Uterus (tissue), 4 donors: ENCODE results near the gene GCNT4. TPM values are rescaled to one million over a fixed set of nuclear protein-coding genes. Genes with fewer than 3 reads are reported as not detected.

Experiments used
- DNase-seq, 2 donors: peaks; one replicate each; pipeline ENCODE4 v3.0.0-alpha.2; 2019 to 2020
- H3K27ac ChIP-seq, 2 donors: fragments of 200-600 bp; sonication (generic); 1 replicate in 1 of 2; 2 replicates in 1 of 2; pipeline ENCODE4 v1.5.1; 2016 to 2018
- H3K27me3 ChIP-seq, 2 donors: fragments of 200-600 bp; sonication (generic); one replicate each; pipeline ENCODE4 v1.5.1; 2018 to 2019; ENCODE audit warnings: control low read depth in 1 of 2
- H3K36me3 ChIP-seq, 2 donors: fragments of 200-600 bp; sonication (generic); one replicate each; pipeline ENCODE4 v1.5.1; 2019; ENCODE audit warnings: control low read depth in 1 of 2
- H3K4me1 ChIP-seq, 2 donors: fragments of 200-600 bp; sonication (generic); one replicate each; pipeline ENCODE4 v1.5.1; 2018 to 2019; ENCODE audit warnings: control low read depth in 1 of 2
- H3K4me3 ChIP-seq, 2 donors: fragments of 200-600 bp; sonication (generic); 1 replicate in 1 of 2; 2 replicates in 1 of 2; pipeline ENCODE4 v1.5.1; 2018 to 2019; ENCODE audit warnings: mild to moderate bottlenecking in 1 of 2
- H3K9me3 ChIP-seq, 2 donors: fragments of 200-600 bp; sonication (generic); one replicate each; pipeline ENCODE4 v1.5.1; 2019; ENCODE audit warnings: control low read depth in 1 of 2
- POLR2A ChIP-seq, 2 donors: fragments of 450-650 bp; IDR thresholded peaks; one replicate each; pipeline ENCODE4 v1.6.1; 2016; ENCODE audit warnings: antibody characterized with exemption in 2 of 2, mild to moderate bottlenecking in 1 of 2, moderate library complexity in 1 of 2
- intact Hi-C: fragments of 100-400 bp; cut with DNase I; formaldehyde crosslinking; loops from one replicate; pipeline ENCODE4 v1.15.1; 2023; ENCODE audit warnings: low total_unique reads
- total RNA-seq, 4 donors: library from RNA; depleted of rRNA in 3 of 4; stranded (reverse); fragments of >200 nt in 3 of 4; gene quantifications; one replicate each; pipeline versions ENCODE4 v1.1.0 to v1.2.4, GENCODE V29; 2014 to 2023
- TF ChIP-seq, protein P1 (sequence below), 4 experiments: fragments of 200-600 bp in 2 of 4; fragments of 450-650 bp in 2 of 4; sonication (generic) in 2 of 4; IDR thresholded peaks; one replicate each; pipeline ENCODE4 v1.5.1; 2016 to 2019; ENCODE audit warnings: antibody characterized with exemption in 4 of 4, mild to moderate bottlenecking in 2 of 4, moderate library complexity in 1 of 4
- donor health status: DM: yes; HTN: yes; CAD: no.

GCNT4 gene
- total RNA-seq, 4 donors from 2014 or later: 0.88 to 4.0 (median 2.3) TPM

DNA sequence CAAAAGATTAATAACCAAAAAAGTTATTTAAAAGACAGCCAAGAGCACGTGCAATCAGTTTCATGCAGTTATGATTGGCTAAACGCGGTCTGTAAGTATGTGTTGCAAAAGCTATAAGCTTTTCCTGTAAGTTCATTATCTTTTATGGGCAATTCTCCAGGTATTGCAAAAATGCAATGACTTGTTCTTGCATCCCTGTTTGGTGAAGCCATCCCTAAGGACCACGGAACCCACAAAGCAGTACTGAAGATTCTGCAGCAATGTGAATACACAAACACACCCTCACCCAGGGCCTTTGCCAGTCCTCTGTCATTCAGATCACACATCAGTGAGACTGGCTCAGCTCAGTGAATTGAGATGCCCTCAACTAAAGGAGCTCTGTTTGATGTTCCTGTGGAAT lies 11.4 kb downstream of the GCNT4 start:
- DNase-seq: no peak
- no peak overlapping the region for H3K4me3 ChIP-seq
- H3K9me3 ChIP-seq: no peaks in the 10 kb centered on the region
- intact Hi-C loops: no loop called here
- H3K36me3 ChIP-seq: no peaks in the 10 kb centered on the region
- H3K27me3 ChIP-seq: no peaks in the 10 kb centered on the region
- H3K27ac ChIP-seq: no peak overlapping the region
- H3K4me1 ChIP-seq: no peaks in the 10 kb centered on the region
- TF ChIP-seq, protein P1, sequence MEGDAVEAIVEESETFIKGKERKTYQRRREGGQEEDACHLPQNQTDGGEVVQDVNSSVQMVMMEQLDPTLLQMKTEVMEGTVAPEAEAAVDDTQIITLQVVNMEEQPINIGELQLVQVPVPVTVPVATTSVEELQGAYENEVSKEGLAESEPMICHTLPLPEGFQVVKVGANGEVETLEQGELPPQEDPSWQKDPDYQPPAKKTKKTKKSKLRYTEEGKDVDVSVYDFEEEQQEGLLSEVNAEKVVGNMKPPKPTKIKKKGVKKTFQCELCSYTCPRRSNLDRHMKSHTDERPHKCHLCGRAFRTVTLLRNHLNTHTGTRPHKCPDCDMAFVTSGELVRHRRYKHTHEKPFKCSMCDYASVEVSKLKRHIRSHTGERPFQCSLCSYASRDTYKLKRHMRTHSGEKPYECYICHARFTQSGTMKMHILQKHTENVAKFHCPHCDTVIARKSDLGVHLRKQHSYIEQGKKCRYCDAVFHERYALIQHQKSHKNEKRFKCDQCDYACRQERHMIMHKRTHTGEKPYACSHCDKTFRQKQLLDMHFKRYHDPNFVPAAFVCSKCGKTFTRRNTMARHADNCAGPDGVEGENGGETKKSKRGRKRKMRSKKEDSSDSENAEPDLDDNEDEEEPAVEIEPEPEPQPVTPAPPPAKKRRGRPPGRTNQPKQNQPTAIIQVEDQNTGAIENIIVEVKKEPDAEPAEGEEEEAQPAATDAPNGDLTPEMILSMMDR (IDR thresholded peaks at IDR 0.05): no peak
- TF ChIP-seq POLR2A (IDR thresholded peaks at IDR 0.05): no peak

DNA sequence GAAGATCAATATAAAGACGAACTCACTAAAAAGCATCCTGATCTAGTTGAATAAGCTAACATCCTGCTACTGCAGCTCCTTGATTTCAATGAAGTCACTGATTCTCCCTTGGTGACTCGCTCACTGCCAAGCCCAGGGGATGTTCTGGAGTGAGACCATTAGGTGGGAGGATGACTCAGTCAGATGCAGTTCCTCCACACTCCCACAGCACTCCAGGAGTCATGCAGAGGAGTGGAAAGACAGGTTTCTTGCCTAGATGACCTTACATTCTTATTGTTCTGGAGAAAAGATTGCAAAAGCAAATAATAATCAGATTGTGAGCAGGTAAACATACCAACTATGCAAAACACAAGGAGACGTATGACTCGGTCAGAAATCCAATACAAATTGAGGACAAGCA lies 15.3 kb downstream of the GCNT4 start:
- no peak overlapping the region for H3K4me3 ChIP-seq
- H3K36me3 ChIP-seq: no peaks in the 10 kb centered on the region
- intact Hi-C loops: no loop called here
- no peaks in the 10 kb centered on the region for H3K4me1 ChIP-seq
- H3K27me3 ChIP-seq: no peaks in the 10 kb centered on the region
- DNase-seq: no peak
- H3K27ac ChIP-seq: no peak overlapping the region
- TF ChIP-seq, protein P1 (IDR thresholded peaks at IDR 0.05): no peak
- TF ChIP-seq POLR2A (IDR thresholded peaks at IDR 0.05): no peak
- no peaks in the 10 kb centered on the region for H3K9me3 ChIP-seq

DNA sequence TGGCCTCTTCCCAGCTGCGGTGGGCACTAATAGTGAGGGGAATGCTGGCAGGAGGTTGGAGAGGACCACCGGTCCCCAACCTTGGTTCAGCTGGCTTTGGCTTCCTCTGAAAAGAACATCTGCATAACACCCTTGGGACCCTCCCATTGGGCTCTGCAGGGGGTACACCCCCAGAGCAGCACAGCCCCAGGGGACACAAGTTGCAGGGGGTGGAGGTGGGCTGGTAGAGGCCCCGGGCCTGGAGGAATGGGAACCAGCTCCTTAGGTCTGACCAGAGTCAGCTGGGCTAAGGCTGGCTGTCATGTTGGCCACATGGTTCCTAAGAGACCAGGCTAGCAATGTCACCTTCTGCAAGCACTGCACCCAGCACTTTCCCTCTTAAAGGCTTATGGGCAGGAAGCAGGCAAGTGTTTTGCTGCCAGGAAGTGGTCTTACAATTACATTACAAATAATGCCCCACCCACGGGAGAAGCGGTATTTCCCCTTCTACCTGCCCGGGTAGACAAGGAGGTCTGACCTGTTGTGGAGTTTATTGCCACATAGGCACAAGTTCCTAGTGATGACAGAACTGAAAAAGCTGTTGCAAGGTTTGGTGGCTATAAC lies 18.1 kb downstream of the GCNT4 start:
- DNase-seq: no peak
- Histone ChIP-seq H3K27ac (no peak overlapping the region), H3K4me3 (no peak overlapping the region), H3K36me3 (no peaks in the 10 kb centered on the region), H3K27me3 (no peaks in the 10 kb centered on the region), H3K4me1 (no peaks in the 10 kb centered on the region), H3K9me3 (no peaks in the 10 kb centered on the region)
- intact Hi-C loops: no loop called here
- TF ChIP-seq POLR2A (IDR thresholded peaks at IDR 0.05): no peak

DNA sequence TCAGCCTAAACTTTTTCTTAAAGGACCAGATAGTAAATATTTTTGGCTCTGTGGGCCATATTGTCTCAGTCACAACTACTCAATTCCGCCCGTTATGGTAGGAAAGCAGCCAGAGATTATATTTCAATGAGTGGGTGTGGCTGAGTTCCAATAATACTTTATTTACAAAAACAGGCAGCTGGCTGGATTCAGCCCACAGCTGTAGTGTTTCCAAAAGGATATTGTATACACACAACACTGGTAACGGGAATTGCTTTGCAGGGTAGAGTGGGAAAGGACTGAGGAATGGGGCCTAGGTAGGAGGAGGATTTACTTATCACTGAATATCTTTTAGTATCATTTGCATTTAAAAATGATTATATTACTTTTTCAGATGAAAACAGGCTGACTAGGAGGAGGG lies 21.0 kb downstream of the GCNT4 start:
- no peaks in the 10 kb centered on the region for H3K27me3 ChIP-seq
- H3K9me3 ChIP-seq: no peaks in the 10 kb centered on the region
- H3K4me1 ChIP-seq: no peaks in the 10 kb centered on the region
- no peaks in the 10 kb centered on the region for H3K36me3 ChIP-seq
- no peak for TF ChIP-seq POLR2A (IDR thresholded peaks at IDR 0.05)
- TF ChIP-seq, protein P1 (IDR thresholded peaks at IDR 0.05): no peak
- H3K27ac ChIP-seq: no peak overlapping the region
- no peak for DNase-seq
- H3K4me3 ChIP-seq: no peak overlapping the region
- intact Hi-C loops: no loop called here

DNA sequence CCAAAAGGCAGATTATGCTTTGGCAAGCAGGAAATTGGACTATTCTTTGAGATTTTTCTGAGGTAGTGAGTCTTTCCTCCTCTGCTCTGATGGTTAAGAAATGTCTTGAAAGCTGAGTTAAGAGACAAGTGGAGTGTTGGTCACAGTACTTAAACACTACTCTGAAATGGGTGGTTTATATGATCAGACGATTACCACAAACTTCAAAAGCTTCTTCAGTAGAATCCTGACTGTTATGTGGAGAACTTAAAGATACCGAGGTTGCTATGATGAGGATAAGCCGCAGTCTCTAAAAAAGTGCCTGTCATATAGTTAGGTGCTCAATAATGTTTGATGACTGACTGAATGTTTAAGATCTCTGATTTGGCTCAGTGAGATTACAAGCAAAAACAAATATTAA lies 24.3 kb downstream of the GCNT4 start:
- no peaks in the 10 kb centered on the region for H3K4me1 ChIP-seq
- no peaks in the 10 kb centered on the region for H3K36me3 ChIP-seq
- TF ChIP-seq, protein P1 (IDR thresholded peaks at IDR 0.05): no peak
- no peak for TF ChIP-seq POLR2A (IDR thresholded peaks at IDR 0.05)
- no peaks in the 10 kb centered on the region for H3K9me3 ChIP-seq
- no peak for DNase-seq
- H3K27me3 ChIP-seq: no peaks in the 10 kb centered on the region
- intact Hi-C loops: no loop called here
- H3K4me3 ChIP-seq: no peak overlapping the region
- H3K27ac ChIP-seq: no peak overlapping the region
